Measurements from ENCODE around the gene ATG16L1.

DNA sequence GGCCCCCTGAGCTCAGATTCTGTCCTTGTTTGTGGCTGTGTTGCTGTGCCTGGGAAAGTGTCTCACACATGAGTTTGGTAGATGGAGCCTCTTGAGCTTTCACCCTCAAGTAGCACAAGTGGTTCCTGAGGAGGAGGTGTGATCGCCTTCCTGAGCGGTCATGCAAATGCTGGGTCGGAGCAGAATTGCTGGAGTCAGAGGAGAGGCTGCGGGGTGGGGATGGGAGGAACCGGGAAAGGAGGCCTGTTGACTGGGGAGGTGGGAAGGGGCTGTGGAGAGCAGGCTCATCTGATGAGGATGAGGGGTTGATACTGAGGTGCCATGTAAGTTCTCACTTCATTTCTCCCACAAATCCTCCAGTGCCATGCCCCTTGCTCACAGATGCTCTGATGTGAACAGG is 48.4 kb upstream of the ATG16L1 start:
- no peak for TF ChIP-seq POLR2AphosphoS5 (IDR thresholded peaks at IDR 0.05; ENCODE audit: low read depth)
- TF ChIP-seq, protein P1, sequence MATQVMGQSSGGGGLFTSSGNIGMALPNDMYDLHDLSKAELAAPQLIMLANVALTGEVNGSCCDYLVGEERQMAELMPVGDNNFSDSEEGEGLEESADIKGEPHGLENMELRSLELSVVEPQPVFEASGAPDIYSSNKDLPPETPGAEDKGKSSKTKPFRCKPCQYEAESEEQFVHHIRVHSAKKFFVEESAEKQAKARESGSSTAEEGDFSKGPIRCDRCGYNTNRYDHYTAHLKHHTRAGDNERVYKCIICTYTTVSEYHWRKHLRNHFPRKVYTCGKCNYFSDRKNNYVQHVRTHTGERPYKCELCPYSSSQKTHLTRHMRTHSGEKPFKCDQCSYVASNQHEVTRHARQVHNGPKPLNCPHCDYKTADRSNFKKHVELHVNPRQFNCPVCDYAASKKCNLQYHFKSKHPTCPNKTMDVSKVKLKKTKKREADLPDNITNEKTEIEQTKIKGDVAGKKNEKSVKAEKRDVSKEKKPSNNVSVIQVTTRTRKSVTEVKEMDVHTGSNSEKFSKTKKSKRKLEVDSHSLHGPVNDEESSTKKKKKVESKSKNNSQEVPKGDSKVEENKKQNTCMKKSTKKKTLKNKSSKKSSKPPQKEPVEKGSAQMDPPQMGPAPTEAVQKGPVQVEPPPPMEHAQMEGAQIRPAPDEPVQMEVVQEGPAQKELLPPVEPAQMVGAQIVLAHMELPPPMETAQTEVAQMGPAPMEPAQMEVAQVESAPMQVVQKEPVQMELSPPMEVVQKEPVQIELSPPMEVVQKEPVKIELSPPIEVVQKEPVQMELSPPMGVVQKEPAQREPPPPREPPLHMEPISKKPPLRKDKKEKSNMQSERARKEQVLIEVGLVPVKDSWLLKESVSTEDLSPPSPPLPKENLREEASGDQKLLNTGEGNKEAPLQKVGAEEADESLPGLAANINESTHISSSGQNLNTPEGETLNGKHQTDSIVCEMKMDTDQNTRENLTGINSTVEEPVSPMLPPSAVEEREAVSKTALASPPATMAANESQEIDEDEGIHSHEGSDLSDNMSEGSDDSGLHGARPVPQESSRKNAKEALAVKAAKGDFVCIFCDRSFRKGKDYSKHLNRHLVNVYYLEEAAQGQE (IDR thresholded peaks at IDR 0.05; ENCODE audit: unreplicated experiment), result no peak
- TF ChIP-seq, protein P2, sequence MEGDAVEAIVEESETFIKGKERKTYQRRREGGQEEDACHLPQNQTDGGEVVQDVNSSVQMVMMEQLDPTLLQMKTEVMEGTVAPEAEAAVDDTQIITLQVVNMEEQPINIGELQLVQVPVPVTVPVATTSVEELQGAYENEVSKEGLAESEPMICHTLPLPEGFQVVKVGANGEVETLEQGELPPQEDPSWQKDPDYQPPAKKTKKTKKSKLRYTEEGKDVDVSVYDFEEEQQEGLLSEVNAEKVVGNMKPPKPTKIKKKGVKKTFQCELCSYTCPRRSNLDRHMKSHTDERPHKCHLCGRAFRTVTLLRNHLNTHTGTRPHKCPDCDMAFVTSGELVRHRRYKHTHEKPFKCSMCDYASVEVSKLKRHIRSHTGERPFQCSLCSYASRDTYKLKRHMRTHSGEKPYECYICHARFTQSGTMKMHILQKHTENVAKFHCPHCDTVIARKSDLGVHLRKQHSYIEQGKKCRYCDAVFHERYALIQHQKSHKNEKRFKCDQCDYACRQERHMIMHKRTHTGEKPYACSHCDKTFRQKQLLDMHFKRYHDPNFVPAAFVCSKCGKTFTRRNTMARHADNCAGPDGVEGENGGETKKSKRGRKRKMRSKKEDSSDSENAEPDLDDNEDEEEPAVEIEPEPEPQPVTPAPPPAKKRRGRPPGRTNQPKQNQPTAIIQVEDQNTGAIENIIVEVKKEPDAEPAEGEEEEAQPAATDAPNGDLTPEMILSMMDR (conservative IDR thresholded peaks at IDR 0.05; ENCODE audit: low read depth in 2 of 2), result no peak
